Ishikawa (cell line): ENCODE measurements around the gene NBAS.

Experiments used
- CEBPB ChIP-seq: IDR thresholded peaks from 2 replicates; pipeline ENCODE4 v1.6.1; 2012
- EGR1 ChIP-seq: IDR thresholded peaks from 2 replicates; pipeline ENCODE4 v1.6.1; 2012
- EP300 ChIP-seq: IDR thresholded peaks from 2 replicates; pipeline ENCODE4 v1.6.1; 2012; ENCODE audit warnings: borderline replicate concordance
- FOXM1 ChIP-seq: IDR thresholded peaks from 2 replicates; pipeline ENCODE4 v1.6.1; 2012; ENCODE audit warnings: low read depth, borderline replicate concordance
- MAX ChIP-seq: IDR thresholded peaks from 2 replicates; pipeline ENCODE4 v1.6.1; 2012
- RAD21 ChIP-seq: IDR thresholded peaks from 2 replicates; pipeline ENCODE4 v1.6.1; 2012; ENCODE audit warnings: low read depth
- REST ChIP-seq: IDR thresholded peaks from 2 replicates; pipeline ENCODE4 v1.6.1; 2012; ENCODE audit warnings: low read depth, mild to moderate bottlenecking
- TAF1 ChIP-seq: IDR thresholded peaks from 2 replicates; pipeline ENCODE4 v1.6.1; 2012; ENCODE audit warnings: low read depth, mild to moderate bottlenecking
- TCF12 ChIP-seq: IDR thresholded peaks from 2 replicates; pipeline ENCODE4 v1.6.1; 2012; ENCODE audit warnings: low read depth
- TEAD4 ChIP-seq: IDR thresholded peaks from 2 replicates; pipeline ENCODE4 v1.6.1; 2012
- USF1 ChIP-seq: IDR thresholded peaks from 2 replicates; pipeline ENCODE4 v1.6.1; 2012
- YY1 ChIP-seq: IDR thresholded peaks from 2 replicates; pipeline ENCODE4 v1.6.1; 2012; ENCODE audit warnings: low read depth
- ZBTB7A ChIP-seq: IDR thresholded peaks from 2 replicates; pipeline ENCODE4 v1.6.1; 2012; ENCODE audit warnings: low read depth

- no peak for TF ChIP-seq EP300
- no peak for TF ChIP-seq MAX
- no peak for TF ChIP-seq TCF12
- no peak for TF ChIP-seq TAF1
- no peak for TF ChIP-seq YY1
- no peak for TF ChIP-seq TEAD4
- no peak for TF ChIP-seq FOXM1
- no peak for TF ChIP-seq RAD21
- no peak for TF ChIP-seq EGR1
- TF ChIP-seq USF1 = no peak
- TF ChIP-seq CEBPB = no peak
- no peak for TF ChIP-seq ZBTB7A
- no peak for TF ChIP-seq REST
Observed at GRCh38 chr2:15120631-15121030, 440.5 kb downstream of the NBAS start.
